Placental pericyte (primary cell): Measurements from ENCODE around the gene EIF3K. TPM values are rescaled to one million over a fixed set of nuclear protein-coding genes. Genes with fewer than 3 reads are reported as not detected.

ENCODE experiments used
- total RNA-seq: library from RNA; depleted of rRNA; stranded (reverse); fragments of >200 nt; gene quantifications from 2 replicates; pipeline ENCODE4 v1.2.3, GENCODE V29; 2012

The EIF3K gene, protein sequence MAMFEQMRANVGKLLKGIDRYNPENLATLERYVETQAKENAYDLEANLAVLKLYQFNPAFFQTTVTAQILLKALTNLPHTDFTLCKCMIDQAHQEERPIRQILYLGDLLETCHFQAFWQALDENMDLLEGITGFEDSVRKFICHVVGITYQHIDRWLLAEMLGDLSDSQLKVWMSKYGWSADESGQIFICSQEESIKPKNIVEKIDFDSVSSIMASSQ
- total RNA-seq = 425 and 690 TPM in 2 replicates

DNA sequence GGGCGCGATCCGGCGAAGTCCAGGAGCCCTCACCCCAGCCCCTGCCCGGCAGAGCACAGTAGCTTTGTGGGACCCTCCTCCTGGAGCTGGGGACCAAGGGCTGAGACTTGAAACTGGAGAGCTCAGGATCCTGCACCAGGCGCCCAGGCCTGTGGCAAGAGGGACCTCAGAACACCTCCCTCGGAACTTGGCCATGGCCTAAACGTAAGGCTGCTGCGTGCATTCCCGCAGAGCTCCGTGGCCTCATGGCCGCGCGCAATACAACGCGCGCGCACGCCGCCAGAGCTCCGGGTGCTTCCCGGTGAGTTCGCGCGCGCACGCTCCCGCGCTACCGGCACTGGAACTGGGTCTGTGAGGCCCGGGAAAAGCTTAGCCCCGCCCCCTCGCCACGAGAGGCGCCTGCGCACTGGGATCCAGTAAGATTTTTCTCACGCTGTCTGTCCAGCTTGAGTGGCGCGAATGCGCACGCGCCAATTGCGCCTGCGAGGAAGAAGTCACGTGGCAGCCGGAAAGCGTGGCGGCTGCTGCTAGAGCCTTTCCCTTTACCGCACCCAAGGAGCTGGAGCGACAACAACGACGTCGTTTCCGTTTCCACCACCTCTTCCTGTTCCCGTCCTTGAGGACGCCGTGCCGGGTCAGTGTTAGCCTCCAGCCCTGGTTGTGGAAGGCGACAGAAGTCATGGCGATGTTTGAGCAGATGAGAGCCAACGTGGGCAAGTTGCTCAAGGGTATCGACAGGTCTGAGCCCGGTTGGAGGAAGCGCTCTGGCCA is at the start of gene EIF3K:
Gene EIF3K, plus strand, starts transcription at position 599 of the 771 bp plus-strand sequence. Its CDS starts 81 bp downstream, at position 680.

DNA sequence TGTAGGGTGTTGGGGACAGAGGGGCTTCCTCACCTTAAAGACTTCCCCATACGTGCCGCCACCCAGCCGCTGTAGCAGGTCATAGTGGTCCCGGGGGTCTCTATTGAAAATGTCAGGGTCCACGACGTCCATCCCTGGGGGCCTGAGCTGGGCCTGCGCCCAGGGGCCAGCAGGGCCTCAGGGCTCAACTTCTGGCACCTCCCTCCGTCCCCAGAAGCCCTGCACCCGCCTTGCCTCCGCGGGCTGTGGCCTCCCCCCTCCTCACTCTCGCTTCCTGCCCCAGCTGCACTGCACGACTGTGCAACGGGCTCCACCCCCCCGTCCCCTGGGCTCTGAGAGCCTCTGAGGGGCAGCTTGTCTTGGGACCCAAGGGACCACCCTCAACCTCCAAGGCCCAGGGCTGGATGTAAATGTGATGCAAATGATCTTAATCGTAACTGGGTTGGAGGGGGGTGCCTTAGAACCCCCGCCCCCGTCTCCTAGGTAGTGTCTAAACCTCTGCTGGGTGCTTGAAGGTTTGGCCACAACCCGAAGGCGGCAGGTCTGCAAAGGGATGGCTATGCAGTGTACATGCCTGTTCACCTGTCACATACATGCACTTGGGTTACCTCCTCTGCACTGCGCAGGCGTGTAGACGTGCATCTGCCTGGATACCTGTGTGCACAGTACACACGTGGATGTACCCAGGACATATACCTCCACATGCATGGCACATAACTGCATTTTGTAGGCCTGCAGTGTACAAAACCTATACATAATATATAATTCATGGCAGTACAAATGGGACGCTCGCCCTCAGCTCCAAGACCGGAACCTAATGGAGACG is 1.0 kb upstream of the EIF3K start, which contains the start of gene MAP4K1:
Gene MAP4K1, minus strand, starts transcription at position 190 of the 826 bp plus-strand sequence. Its CDS starts 58 bp downstream, at position 132.

DNA sequence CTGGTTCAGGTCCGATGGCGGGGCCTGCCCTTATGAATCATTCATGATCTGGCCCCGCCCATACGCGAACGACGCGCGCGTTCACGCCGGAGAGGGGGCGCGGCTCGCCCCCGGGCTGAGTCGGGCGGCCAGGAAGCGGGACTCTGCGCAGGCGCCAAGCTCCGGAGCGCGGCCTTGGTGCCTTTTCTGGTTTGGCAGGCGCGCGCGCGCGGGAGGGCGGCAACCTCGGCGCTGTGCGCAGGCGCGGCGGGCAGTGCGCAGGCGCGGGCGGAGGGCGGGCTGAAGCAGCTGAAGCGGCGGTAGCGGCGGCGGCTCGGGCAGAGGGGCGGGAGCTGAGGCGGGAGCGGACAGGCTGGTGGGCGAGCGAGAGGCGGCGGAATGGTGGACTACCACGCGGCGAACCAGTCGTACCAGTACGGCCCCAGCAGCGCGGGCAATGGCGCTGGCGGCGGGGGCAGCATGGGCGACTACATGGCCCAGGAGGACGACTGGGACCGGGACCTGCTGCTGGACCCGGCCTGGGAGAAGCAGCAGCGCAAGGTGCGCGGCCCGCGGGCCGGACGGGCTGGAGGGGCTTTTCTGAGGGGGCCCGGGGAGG is 28.5 kb downstream of the EIF3K start, which contains the start of gene ACTN4:
Gene ACTN4, plus strand, starts transcription at position 282 of the 598 bp plus-strand sequence. Its CDS starts 97 bp downstream, at position 379.

Other genes with a start within 250 kb of the EIF3K start
- 326 and 416 TPM in 2 replicates for gene PSMD8, start 244.6 kb upstream of the EIF3K start, total RNA-seq
- 0.44 and 0.57 TPM in 2 replicates for gene GGN, start 231.2 kb upstream of the EIF3K start, total RNA-seq
- gene SPRED3, start 230.5 kb upstream of the EIF3K start, total RNA-seq = 3.7 and 10.2 TPM in 2 replicates
- gene FAM98C, start 216.1 kb upstream of the EIF3K start, total RNA-seq = 9.7 and 11.2 TPM in 2 replicates
- not detected in 2 replicates for gene RASGRP4, start 193.0 kb upstream of the EIF3K start, total RNA-seq
- gene RYR1, start 185.5 kb upstream of the EIF3K start, total RNA-seq = under 0.01 TPM in 2 replicates
- gene MAP4K1, start 1.2 kb upstream of the EIF3K start, total RNA-seq = 0.22 and 0.72 TPM in 2 replicates
- 250 and 739 TPM in 2 replicates for gene ACTN4, start 28.5 kb downstream of the EIF3K start, total RNA-seq
- gene CAPN12, start 125.3 kb downstream of the EIF3K start, total RNA-seq = 0.22 TPM in 1 of 2 replicates, not detected in the other
- gene LGALS7, start 154.3 kb downstream of the EIF3K start, total RNA-seq = not detected in 2 replicates
- not detected in 2 replicates for gene LGALS7B, start 170.0 kb downstream of the EIF3K start, total RNA-seq
- not detected in 2 replicates for gene LGALS4, start 193.8 kb downstream of the EIF3K start, total RNA-seq
- 21.8 and 57.1 TPM in 2 replicates for gene ECH1, start 212.6 kb downstream of the EIF3K start, total RNA-seq
- 218 and 397 TPM in 2 replicates for gene HNRNPL, start 230.8 kb downstream of the EIF3K start, total RNA-seq